A673 (cell line): ENCODE measurements around the gene ADAMTS5. TPM values are rescaled to one million over a fixed set of nuclear protein-coding genes. Genes with fewer than 3 reads are reported as not detected.

ENCODE experiments used
- BruUV-seq: library from RNA; stranded (reverse); fragments of 400-500 nt; replicated peaks from 2 replicates; lab custom pipeline; 2021; lab: Mats Ljungman, UMichigan
- CTCF ChIA-PET: fragments of 300-600 bp; sonication (Branson Sonifier 250); formaldehyde crosslinking; loops from one replicate; lab custom pipeline; 2022; ENCODE audit warnings: antibody characterized with exemption; lab: Charles Lee
- POLR2A ChIA-PET: fragments of 300-600 bp; sonication (Branson Sonifier 250); formaldehyde crosslinking; loops from one replicate; lab custom pipeline; 2022; ENCODE audit warnings: antibody characterized with exemption; ENCODE audit not compliant: low non-redundant PET; lab: Charles Lee
- DNase-seq: peaks from one replicate; pipeline ENCODE4 v3.0.0-alpha.2; 2015; ENCODE audit warnings: low spot score
- H3K27ac ChIP-seq: fragments of 200-600 bp; sonication (generic); 2 replicates; pipeline ENCODE4 v1.5.1; 2016; ENCODE audit warnings: mixed run types, low read depth, mild to moderate bottlenecking, mixed read lengths, antibody characterized with exemption, low read length; ENCODE audit not compliant: poor library complexity, severe bottlenecking
- H3K27me3 ChIP-seq: fragments of 200-600 bp; sonication (generic); replicated peaks from 2 replicates; pipeline ENCODE4 v1.6.1; 2017; ENCODE audit warnings: mixed run types, low read depth, mild to moderate bottlenecking, mixed read lengths, antibody characterized with exemption, low read length; ENCODE audit not compliant: insufficient read depth, poor library complexity
- H3K36me3 ChIP-seq: fragments of 200-600 bp; sonication (generic); 2 replicates; pipeline ENCODE4 v1.6.1; 2016; ENCODE audit warnings: mixed run types, mild to moderate bottlenecking, mixed read lengths, antibody characterized with exemption, low read length; ENCODE audit not compliant: insufficient read depth, poor library complexity, severe bottlenecking
- H3K4me1 ChIP-seq: fragments of 200-600 bp; sonication (generic); 2 replicates; pipeline ENCODE4 v1.6.1; 2017; ENCODE audit warnings: mixed run types, mild to moderate bottlenecking, mixed read lengths, antibody characterized with exemption, low read length; ENCODE audit not compliant: insufficient read depth, poor library complexity, severe bottlenecking
- H3K4me3 ChIP-seq: fragments of 200-600 bp; sonication (generic); 2 replicates; pipeline ENCODE4 v1.5.1; 2016; ENCODE audit warnings: low read depth, mixed run types, mild to moderate bottlenecking, mixed read lengths, low read length; ENCODE audit not compliant: poor library complexity, severe bottlenecking
- H3K9me3 ChIP-seq: fragments of 200-600 bp; sonication (generic); 2 replicates; pipeline ENCODE4 v1.6.1; 2016; ENCODE audit warnings: mixed run types, low read depth, mild to moderate bottlenecking, mixed read lengths, antibody characterized with exemption, low read length; ENCODE audit not compliant: poor library complexity, severe bottlenecking
- EZH2 ChIP-seq: fragments of 200-600 bp; sonication (generic); IDR thresholded peaks from 2 replicates; pipeline ENCODE4 v1.6.1; 2017; ENCODE audit warnings: borderline replicate concordance, low read depth, mild to moderate bottlenecking, mixed read lengths, antibody characterized with exemption, low read length; ENCODE audit not compliant: poor library complexity, severe bottlenecking
- intact Hi-C: fragments of 100-400 bp; cut with micrococcal nuclease; formaldehyde crosslinking; loops from one replicate; pipeline ENCODE4 v1.10.0; 2022; ENCODE audit not compliant: unreplicated experiment
- total RNA-seq: library from RNA; stranded (reverse); gene quantifications from 2 replicates; pipeline ENCODE4 v1.2.3, GENCODE V29; 2021
- TF ChIP-seq, protein P1 (sequence below): fragments of 300-800, 200-600 bp; sonication (generic); conservative IDR thresholded peaks from 2 replicates; pipeline ENCODE4 v1.5.1; 2017; ENCODE audit warnings: low read depth, mild to moderate bottlenecking, antibody characterized with exemption, low read length, moderate library complexity, mixed read lengths

The ADAMTS5 gene
- total RNA-seq, 1 experiment from 2014 or later = not detected

DNA sequence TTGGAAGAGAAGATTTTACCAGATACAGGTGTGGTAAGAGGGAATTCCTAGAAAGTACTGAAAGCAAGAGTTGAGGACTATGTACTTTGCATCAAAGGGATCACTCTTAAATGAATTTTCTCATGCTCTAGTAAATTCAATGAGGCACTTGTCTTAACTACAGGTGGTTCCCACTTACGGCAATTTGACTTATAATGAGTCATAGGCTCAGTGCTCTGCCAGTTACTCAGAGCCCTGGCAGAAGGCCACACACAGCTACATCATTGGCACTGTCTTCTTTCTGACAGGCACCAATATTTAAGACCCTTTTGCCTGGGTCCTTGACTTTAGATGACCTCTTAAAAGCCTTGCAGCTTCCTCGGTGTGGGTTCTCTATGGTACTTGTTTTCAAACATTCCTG lies 15.9 kb upstream of the ADAMTS5 start:
- Histone ChIP-seq H3K4me3 (no peak overlapping the region), H3K36me3 (no peaks in the 10 kb centered on the region), H3K9me3 (no peaks in the 10 kb centered on the region), H3K27ac (no peak overlapping the region), H3K4me1 (no peaks in the 10 kb centered on the region), H3K27me3 (peaks cover 5% of the 10 kb centered on the region)
- peak; percentile 15 for DNase-seq
- TF ChIP-seq, protein P1, sequence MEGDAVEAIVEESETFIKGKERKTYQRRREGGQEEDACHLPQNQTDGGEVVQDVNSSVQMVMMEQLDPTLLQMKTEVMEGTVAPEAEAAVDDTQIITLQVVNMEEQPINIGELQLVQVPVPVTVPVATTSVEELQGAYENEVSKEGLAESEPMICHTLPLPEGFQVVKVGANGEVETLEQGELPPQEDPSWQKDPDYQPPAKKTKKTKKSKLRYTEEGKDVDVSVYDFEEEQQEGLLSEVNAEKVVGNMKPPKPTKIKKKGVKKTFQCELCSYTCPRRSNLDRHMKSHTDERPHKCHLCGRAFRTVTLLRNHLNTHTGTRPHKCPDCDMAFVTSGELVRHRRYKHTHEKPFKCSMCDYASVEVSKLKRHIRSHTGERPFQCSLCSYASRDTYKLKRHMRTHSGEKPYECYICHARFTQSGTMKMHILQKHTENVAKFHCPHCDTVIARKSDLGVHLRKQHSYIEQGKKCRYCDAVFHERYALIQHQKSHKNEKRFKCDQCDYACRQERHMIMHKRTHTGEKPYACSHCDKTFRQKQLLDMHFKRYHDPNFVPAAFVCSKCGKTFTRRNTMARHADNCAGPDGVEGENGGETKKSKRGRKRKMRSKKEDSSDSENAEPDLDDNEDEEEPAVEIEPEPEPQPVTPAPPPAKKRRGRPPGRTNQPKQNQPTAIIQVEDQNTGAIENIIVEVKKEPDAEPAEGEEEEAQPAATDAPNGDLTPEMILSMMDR = no peak
- no peak for TF ChIP-seq EZH2
- BruUV-seq = no TSS peak
- CTCF ChIA-PET = no interaction called here
- POLR2A ChIA-PET = no interaction called here
- intact Hi-C loops = no loop called here

DNA sequence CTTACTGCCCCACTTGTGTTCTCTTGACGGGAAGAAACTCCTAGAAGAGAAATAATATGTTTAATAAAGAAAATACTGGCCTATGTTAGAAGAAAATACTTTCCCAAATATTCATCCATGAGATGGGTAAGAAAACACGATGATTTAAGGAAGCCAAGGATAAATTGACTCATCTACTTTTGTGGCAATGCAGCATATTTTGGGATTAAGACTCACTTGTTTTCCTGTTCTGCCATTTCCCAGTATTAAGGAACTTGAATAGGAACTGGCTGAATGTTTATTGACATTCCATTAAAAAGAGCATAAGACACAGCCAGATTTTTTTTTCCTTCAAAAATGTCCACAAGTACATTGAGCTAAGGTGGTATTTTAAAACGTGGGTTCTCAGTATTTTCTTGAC lies 10.9 kb upstream of the ADAMTS5 start:
- BruUV-seq = no TSS peak
- Histone ChIP-seq H3K4me1 (no peaks in the 10 kb centered on the region), H3K4me3 (no peak overlapping the region), H3K27me3 (peaks cover 24% of the 10 kb centered on the region), H3K27ac (no peak overlapping the region), H3K36me3 (no peaks in the 10 kb centered on the region), H3K9me3 (no peaks in the 10 kb centered on the region)
- no peak for DNase-seq
- TF ChIP-seq EZH2 = no peak
- TF ChIP-seq, protein P1 = no peak
- ChIA-PET POLR2A (no interaction called here), CTCF (no interaction called here)
- intact Hi-C loops = no loop called here

DNA sequence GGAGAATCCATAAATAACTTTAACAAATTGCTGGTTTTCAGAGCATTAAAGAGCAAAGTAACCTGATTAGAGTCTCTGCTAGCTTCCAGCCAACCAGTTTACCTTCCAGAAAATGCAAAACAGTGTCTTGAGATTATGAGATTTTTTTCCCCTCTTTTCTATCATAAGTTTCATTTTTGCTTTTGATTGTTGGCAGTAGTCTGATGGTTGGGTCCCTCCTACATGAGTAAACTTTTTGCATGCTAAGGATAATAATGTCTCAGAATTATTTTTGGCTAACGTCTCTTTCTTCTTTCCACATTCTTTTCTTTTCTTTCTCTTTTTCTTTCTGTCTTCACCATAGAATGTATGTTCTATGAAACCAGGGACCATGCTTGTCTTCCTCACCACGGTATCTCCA lies 6.3 kb upstream of the ADAMTS5 start:
- peaks cover 66% of the 10 kb centered on the region for H3K27me3 ChIP-seq
- H3K27ac ChIP-seq = no peak overlapping the region
- BruUV-seq = no TSS peak
- intact Hi-C loops = no loop called here
- POLR2A ChIA-PET = no interaction called here
- no peak for DNase-seq
- H3K36me3 ChIP-seq = no peaks in the 10 kb centered on the region
- CTCF ChIA-PET = no interaction called here
- no peak overlapping the region for H3K4me3 ChIP-seq
- no peaks in the 10 kb centered on the region for H3K9me3 ChIP-seq
- H3K4me1 ChIP-seq = no peaks in the 10 kb centered on the region
- TF ChIP-seq EZH2 = no peak
- TF ChIP-seq, protein P1 = no peak
